Nephron progenitor cell (in vitro differentiated cells): ENCODE results near the gene ACSF3.

ENCODE experiments used
- DNase-seq: peaks from one replicate; pipeline ENCODE4 v3.0.0; 2021
- H3K27ac Mint-ChIP-seq: 2 replicates; pipeline ENCODE4 v1.8.0; 2021; ENCODE audit warnings: mild to moderate bottlenecking, moderate library complexity, mixed read lengths
- H3K27me3 Mint-ChIP-seq: 2 replicates; pipeline ENCODE4 v1.8.0; 2021; ENCODE audit warnings: mild to moderate bottlenecking, low read depth, mixed read lengths; ENCODE audit not compliant: poor library complexity
- H3K36me3 Mint-ChIP-seq: 2 replicates; pipeline ENCODE4 v1.8.0; 2021; ENCODE audit warnings: low read depth, mixed read lengths
- H3K4me1 Mint-ChIP-seq: 2 replicates; pipeline ENCODE4 v1.8.0; 2021; ENCODE audit warnings: mixed read lengths
- H3K4me3 Mint-ChIP-seq: 2 replicates; pipeline ENCODE4 v1.8.0; 2021; ENCODE audit warnings: mild to moderate bottlenecking, moderate library complexity, mixed read lengths
- H3K9me3 Mint-ChIP-seq: 2 replicates; pipeline ENCODE4 v1.8.0; 2021; ENCODE audit warnings: mild to moderate bottlenecking, moderate library complexity, mixed read lengths
- CTCF ChIP-seq: fragments of 200-600 bp; sonication (generic); IDR thresholded peaks from 2 replicates; pipeline ENCODE4 v1.5.0; 2021; ENCODE audit warnings: antibody characterized with exemption

ACSF3 gene

GRCh38 chr16:89123001-89123830 lies 29.6 kb downstream of the ACSF3 start:
- DNase-seq = no peak
- no peaks in the 10 kb centered on the region for H3K27me3 Mint-ChIP-seq
- H3K9me3 Mint-ChIP-seq = peaks cover 8% of the 10 kb centered on the region
- no peak for TF ChIP-seq CTCF
- no peak overlapping the region for H3K27ac Mint-ChIP-seq
- no peaks in the 10 kb centered on the region for H3K4me1 Mint-ChIP-seq
- peaks cover 41% of the 10 kb centered on the region for H3K36me3 Mint-ChIP-seq
- no peak overlapping the region for H3K4me3 Mint-ChIP-seq

- H3K4me3 Mint-ChIP-seq = no peak overlapping the region
- TF ChIP-seq CTCF = no peak
- no peaks in the 10 kb centered on the region for H3K27me3 Mint-ChIP-seq
- H3K9me3 Mint-ChIP-seq = peaks cover 10% of the 10 kb centered on the region
- DNase-seq = no peak
- no peaks in the 10 kb centered on the region for H3K4me1 Mint-ChIP-seq
- no peak overlapping the region for H3K27ac Mint-ChIP-seq
- peaks cover 42% of the 10 kb centered on the region for H3K36me3 Mint-ChIP-seq
Measured at GRCh38 chr16:89123831-89124100, 30.1 kb downstream of the ACSF3 start.

GRCh38 chr16:89129378-89129777 lies 35.7 kb downstream of the ACSF3 start:
- H3K4me1 Mint-ChIP-seq = no peaks in the 10 kb centered on the region
- no peak for DNase-seq
- H3K4me3 Mint-ChIP-seq = no peak overlapping the region
- H3K36me3 Mint-ChIP-seq = peaks cover 68% of the 10 kb centered on the region
- no peaks in the 10 kb centered on the region for H3K27me3 Mint-ChIP-seq
- TF ChIP-seq CTCF = no peak
- H3K27ac Mint-ChIP-seq = no peak overlapping the region
- peaks cover 36% of the 10 kb centered on the region for H3K9me3 Mint-ChIP-seq

GRCh38 chr16:89130448-89130847 lies 36.8 kb downstream of the ACSF3 start:
- no peak for DNase-seq
- H3K4me1 Mint-ChIP-seq = no peaks in the 10 kb centered on the region
- H3K9me3 Mint-ChIP-seq = peaks cover 35% of the 10 kb centered on the region
- no peaks in the 10 kb centered on the region for H3K27me3 Mint-ChIP-seq
- H3K27ac Mint-ChIP-seq = no peak overlapping the region
- no peak for TF ChIP-seq CTCF
- peaks cover 63% of the 10 kb centered on the region for H3K36me3 Mint-ChIP-seq
- no peak overlapping the region for H3K4me3 Mint-ChIP-seq

GRCh38 chr16:89131783-89132182 lies 38.1 kb downstream of the ACSF3 start:
- no peaks in the 10 kb centered on the region for H3K27me3 Mint-ChIP-seq
- no peaks in the 10 kb centered on the region for H3K4me1 Mint-ChIP-seq
- peaks cover 51% of the 10 kb centered on the region for H3K36me3 Mint-ChIP-seq
- no peak overlapping the region for H3K27ac Mint-ChIP-seq
- no peak for TF ChIP-seq CTCF
- no peak overlapping the region for H3K4me3 Mint-ChIP-seq
- DNase-seq = no peak
- H3K9me3 Mint-ChIP-seq = peaks cover 28% of the 10 kb centered on the region
